HepG2 (cell line): ENCODE measurements around the gene ADSS1. TPM values are rescaled to one million over a fixed set of nuclear protein-coding genes. Genes with fewer than 3 reads are reported as not detected.

ENCODE experiments used
- BHLHE40 ChIP-seq: IDR thresholded peaks from 2 replicates; pipeline ENCODE4 v1.6.1; 2011; ENCODE audit warnings: low read length, improper control_type of control experiment
- BORCS8-MEF2B ChIP-seq: sonication (generic); formaldehyde crosslinking; IDR thresholded peaks from 2 replicates; pipeline ENCODE4 v1.8.0; 2022; ENCODE audit warnings: mild to moderate bottlenecking, missing genetic modification reagents
- DNMT1 ChIP-seq: sonication (generic); formaldehyde crosslinking; IDR thresholded peaks from 2 replicates; pipeline ENCODE4 v1.5.1; 2020; ENCODE audit warnings: mild to moderate bottlenecking, missing genetic modification reagents
- ESRRA ChIP-seq: sonication (generic); formaldehyde crosslinking; IDR thresholded peaks from 2 replicates; pipeline ENCODE4 v1.5.1; 2020; ENCODE audit warnings: mild to moderate bottlenecking, low read depth, missing genetic modification reagents
- FOXO1 ChIP-seq: sonication (generic); formaldehyde crosslinking; IDR thresholded peaks from 2 replicates; pipeline ENCODE4 v1.4.0; 2020; ENCODE audit warnings: missing genetic modification reagents
- GFI1 ChIP-seq: sonication (generic); formaldehyde crosslinking; IDR thresholded peaks from 2 replicates; pipeline ENCODE4 v1.5.0; 2020; ENCODE audit warnings: missing genetic modification reagents, mild to moderate bottlenecking, borderline replicate concordance
- GTF2F1 ChIP-seq: fragments of 150-350 bp; IDR thresholded peaks from 2 replicates; pipeline ENCODE4 v1.6.1; 2014; ENCODE audit warnings: low read length
- HCFC1 ChIP-seq: fragments of 150-350 bp; IDR thresholded peaks from 2 replicates; pipeline ENCODE4 v1.6.1; 2014; ENCODE audit warnings: low read depth, low read length
- HNF4A ChIP-seq: sonication (generic); formaldehyde crosslinking; IDR thresholded peaks from 2 replicates; pipeline ENCODE4 v1.4.0; 2020; ENCODE audit warnings: missing genetic modification reagents
- NR2F6 ChIP-seq, 2 experiments: IDR thresholded peaks; 2 replicates each; pipeline ENCODE4 v1.6.1; 2016; ENCODE audit warnings: antibody characterized with exemption in 1 of 2, mild to moderate bottlenecking in 1 of 2
- PRPF4 ChIP-seq: fragments of 200-400 bp; formaldehyde crosslinking; IDR thresholded peaks from 2 replicates; pipeline ENCODE4 v1.6.1; 2016; ENCODE audit warnings: low read length, low read depth; ENCODE audit not compliant: poor library complexity, severe bottlenecking
- RBFOX2 ChIP-seq: fragments of 200-400 bp; formaldehyde crosslinking; IDR thresholded peaks from 2 replicates; pipeline ENCODE4 v1.6.1; 2017; ENCODE audit warnings: low read depth, mild to moderate bottlenecking, low read length
- TERF1 ChIP-seq: sonication (generic); formaldehyde crosslinking; IDR thresholded peaks from 2 replicates; pipeline ENCODE4 v1.8.0; 2022; ENCODE audit warnings: mild to moderate bottlenecking, missing genetic modification reagents, moderate library complexity
- TFDP2 ChIP-seq: sonication (generic); formaldehyde crosslinking; IDR thresholded peaks from 2 replicates; pipeline ENCODE4 v1.4.0; 2020; ENCODE audit warnings: missing genetic modification reagents
- U2AF1 ChIP-seq: fragments of 200-400 bp; formaldehyde crosslinking; optimal IDR thresholded peaks from 2 replicates; pipeline ENCODE3; 2017; ENCODE audit warnings: mild to moderate bottlenecking, low read depth, low read length
- ZBTB33 ChIP-seq: sonication (generic); formaldehyde crosslinking; IDR thresholded peaks from 2 replicates; pipeline ENCODE4 v1.4.0; 2020; ENCODE audit warnings: missing genetic modification reagents
- ZBTB7A ChIP-seq: sonication (generic); formaldehyde crosslinking; IDR thresholded peaks from 2 replicates; pipeline ENCODE4 v1.8.0; 2022; ENCODE audit warnings: mild to moderate bottlenecking, missing genetic modification reagents
- ZFAT ChIP-seq: sonication (generic); formaldehyde crosslinking; conservative IDR thresholded peaks from 2 replicates; pipeline ENCODE4 v1.8.1; 2023; ENCODE audit warnings: missing genetic modification reagents, inconsistent platforms
- ZMAT3 ChIP-seq: sonication (generic); formaldehyde crosslinking; conservative IDR thresholded peaks from 2 replicates; pipeline ENCODE4 v1.7.0; 2021; ENCODE audit warnings: missing genetic modification reagents
- ZNF282 ChIP-seq: fragments of 450-650 bp; IDR thresholded peaks from 2 replicates; pipeline ENCODE4 v1.6.1; 2018; ENCODE audit not compliant: partially characterized antibody
- ZNF331 ChIP-seq: sonication (generic); formaldehyde crosslinking; IDR thresholded peaks from 2 replicates; pipeline ENCODE4 v1.4.0; 2020; ENCODE audit warnings: missing genetic modification reagents
- ZNF343 ChIP-seq: sonication (generic); formaldehyde crosslinking; IDR thresholded peaks from 2 replicates; pipeline ENCODE4 v1.4.0; 2020; ENCODE audit warnings: mild to moderate bottlenecking, missing genetic modification reagents
- ZNF446 ChIP-seq: sonication (generic); formaldehyde crosslinking; IDR thresholded peaks from 2 replicates; pipeline ENCODE4 v1.5.0; 2020; ENCODE audit warnings: mild to moderate bottlenecking, missing genetic modification reagents
- ZNF639 ChIP-seq: conservative IDR thresholded peaks from 2 replicates; pipeline ENCODE4 v1.6.1; 2018; ENCODE audit warnings: missing genetic modification reagents
- ZNF709 ChIP-seq: sonication (generic); formaldehyde crosslinking; IDR thresholded peaks from 2 replicates; pipeline ENCODE4 v1.5.0; 2020; ENCODE audit warnings: mild to moderate bottlenecking, missing genetic modification reagents
- ZSCAN12 ChIP-seq: sonication (generic); formaldehyde crosslinking; IDR thresholded peaks from 2 replicates; pipeline ENCODE4 v1.9.0; 2021; ENCODE audit warnings: mild to moderate bottlenecking, missing genetic modification reagents
- polyA plus RNA-seq, 8 experiments: library from polyadenylated mRNA; depleted of rRNA in 3 of 8; stranded (reverse) in 7 of 8; unstranded in 1 of 8; fragments of >200 nt; fragmentation: Illumina TruSeq in 4 of 8; extraction: Trizol in 4 of 8; gene quantifications; 2 replicates each; pipeline versions ENCODE4 v1.2.1 to v1.2.3, GENCODE V29; 2011 to 2016; ENCODE audit warnings: low read depth in 4 of 8, missing spikeins in 1 of 8, mixed read lengths in 1 of 8; ENCODE audit not compliant: insufficient read depth in 1 of 8
- total RNA-seq, 5 experiments: library from RNA; depleted of rRNA; stranded (reverse); fragments of >200 nt; fragmentation: Illumina TruSeq; extraction: Trizol; gene quantifications; 2 replicates each; pipeline ENCODE4 v1.2.3, GENCODE V29; 2016; ENCODE audit warnings: low read depth in 1 of 5

ADSS1 gene
- total and polyA plus RNA-seq, 2 of the 13 experiments (the other 11 are each of a cell fraction or from before 2014, with no cell fraction given), result 1.0 to 36.7 TPM

- TF ChIP-seq ESRRA, result peak; percentile 88
- TF ChIP-seq ZMAT3, result no peak
- no peak for TF ChIP-seq HCFC1
- no peak for TF ChIP-seq ZSCAN12
- peak; percentile 67 for TF ChIP-seq RBFOX2
- TF ChIP-seq GFI1 (CRISPR knock-in tag), result no peak
- peak; percentile 62; the same call in 1 of the 2 replicates for TF ChIP-seq ZNF709 (CRISPR knock-in tag)
- TF ChIP-seq U2AF1, result peak; percentile 42
- peak; percentile 79 for TF ChIP-seq NR2F6 (IDR thresholded peaks at IDR 0.05)
- TF ChIP-seq NR2F6 (CRISPR knock-in tag; IDR thresholded peaks at IDR 0.05), result peak; percentile 86
- no peak for TF ChIP-seq TERF1 (CRISPR knock-in tag)
- peak; percentile 55 for TF ChIP-seq HNF4A (CRISPR knock-in tag)
- TF ChIP-seq ZFAT (CRISPR knock-in tag), result no peak
- TF ChIP-seq ZBTB7A (CRISPR knock-in tag), result peak; percentile 89; the same call in 1 of the 2 replicates
- TF ChIP-seq BHLHE40, result peak; percentile 49; the same call in 1 of the 2 replicates
- TF ChIP-seq DNMT1, result no peak
- peak; percentile 17; the same call in 1 of the 2 replicates for TF ChIP-seq ZBTB33 (CRISPR knock-in tag)
- no peak; the same call in 1 of the 2 replicates for TF ChIP-seq FOXO1 (CRISPR knock-in tag)
- no peak for TF ChIP-seq GTF2F1
- TF ChIP-seq BORCS8-MEF2B (CRISPR knock-in tag), result peak; percentile 78
- TF ChIP-seq TFDP2 (CRISPR knock-in tag), result peak; percentile 18
- no peak for TF ChIP-seq ZNF282
- TF ChIP-seq ZNF446 (CRISPR knock-in tag), result 0 out of 2 replicates have a peak, but pooled peaks have one; percentile 60
- no peak for TF ChIP-seq ZNF639 (CRISPR knock-in tag)
- 0 out of 2 replicates have a peak, but pooled peaks have one; percentile 36 for TF ChIP-seq ZNF343
- TF ChIP-seq ZNF331 (CRISPR knock-in tag), result peak; percentile 38
- no peak for TF ChIP-seq PRPF4
Observed at GRCh38 chr14:104768437-104769323, 44.7 kb downstream of the ADSS1 start (continued).
